AG09309 (cell line): ENCODE measurements around the gene LYAR.

Experiments used
- DNase-seq: peaks from one replicate; pipeline ENCODE4 v3.0.0-alpha.2; 2010; ENCODE audit warnings: low read depth
- H3K4me3 ChIP-seq: 2 replicates; pipeline ENCODE4 v1.5.1; 2011; ENCODE audit warnings: mild to moderate bottlenecking, low read depth, low read length, moderate library complexity; ENCODE audit not compliant: control insufficient read depth
- CTCF ChIP-seq: IDR thresholded peaks from 2 replicates; pipeline ENCODE4 v1.5.1; 2011; ENCODE audit warnings: mild to moderate bottlenecking, low read depth, low read length, inconsistent platforms; ENCODE audit not compliant: insufficient read depth, control insufficient read depth; ENCODE audit errors: missing control alignments

LYAR gene

GRCh38 chr4:4284827-4285618 lies 4.9 kb downstream of the LYAR start:
- no peak for TF ChIP-seq CTCF
- no peak overlapping the region for H3K4me3 ChIP-seq
- DNase-seq, result no peak

GRCh38 chr4:4281787-4282186 lies 8.2 kb downstream of the LYAR start:
- DNase-seq, result no peak
- no peak for TF ChIP-seq CTCF
- no peak overlapping the region for H3K4me3 ChIP-seq

GRCh38 chr4:4277531-4277930 lies 12.4 kb downstream of the LYAR start:
- DNase-seq, result no peak
- no peak overlapping the region for H3K4me3 ChIP-seq
- TF ChIP-seq CTCF, result no peak

GRCh38 chr4:4274226-4274625 lies 15.7 kb downstream of the LYAR start:
- TF ChIP-seq CTCF, result no peak
- no peak for DNase-seq
- H3K4me3 ChIP-seq, result no peak overlapping the region

GRCh38 chr4:4271912-4272311 lies 18.0 kb downstream of the LYAR start:
- peak; percentile 16 for TF ChIP-seq CTCF
- no peak overlapping the region for H3K4me3 ChIP-seq
- no peak for DNase-seq

GRCh38 chr4:4270529-4270928 lies 19.4 kb downstream of the LYAR start:
- no peak for DNase-seq
- H3K4me3 ChIP-seq, result no peak overlapping the region
- no peak for TF ChIP-seq CTCF
